ENCODE results near the gene ETF1.
A peak's percentile ranks its signal among the peaks of the same experiment; 100 is the strongest.
"Not testable (repeated sequence)": the region's sequence is repeated elsewhere in the genome, so short reads cannot be mapped to it uniquely, and the experiment has no call there.

The ETF1 gene

GRCh38 chr5:138529812-138530211 lies 13.2 kb downstream of the ETF1 start:
- DNase-seq (ENCODE audit: low read depth in 2 of 2), result no peak

GRCh38 chr5:138528744-138529469 lies 14.1 kb downstream of the ETF1 start:
- DNase-seq (ENCODE audit: low read depth in 2 of 2), result no peak

- no peak for DNase-seq (ENCODE audit: low read depth in 2 of 2)
These were observed 14.8 kb downstream of the ETF1 start for GRCh38 chr5:138528208-138528607.

- DNase-seq (ENCODE audit: low read depth in 2 of 2), result no peak
These were observed 15.9 kb downstream of the ETF1 start for GRCh38 chr5:138527170-138527569.

- no peak for DNase-seq (ENCODE audit: low read depth in 2 of 2)
These were observed 19.6 kb downstream of the ETF1 start for GRCh38 chr5:138523406-138523805.

- DNase-seq (ENCODE audit: low read depth in 2 of 2), result no peak
These were observed 22.1 kb downstream of the ETF1 start for GRCh38 chr5:138520971-138521370.

GRCh38 chr5:138517437-138517836 lies 25.6 kb downstream of the ETF1 start:
- no peak for DNase-seq (ENCODE audit: low read depth in 2 of 2)

- no peak for DNase-seq (ENCODE audit: low read depth in 2 of 2)
These were observed 27.3 kb downstream of the ETF1 start for GRCh38 chr5:138515556-138516245.

GRCh38 chr5:138514021-138514420 lies 29.0 kb downstream of the ETF1 start:
- no peak for DNase-seq (ENCODE audit: low read depth in 2 of 2)

- DNase-seq (ENCODE audit: low read depth in 2 of 2), result no peak
These were observed 34.1 kb downstream of the ETF1 start for GRCh38 chr5:138508958-138509357.

GRCh38 chr5:138507485-138507884 lies 35.6 kb downstream of the ETF1 start:
- DNase-seq (ENCODE audit: low read depth in 2 of 2), result not testable (repeated sequence)

- DNase-seq (ENCODE audit: low read depth in 2 of 2), result no peak
These were observed 36.4 kb downstream of the ETF1 start for GRCh38 chr5:138506370-138507306.

GRCh38 chr5:138504799-138505198 lies 38.2 kb downstream of the ETF1 start:
- no peak for DNase-seq (ENCODE audit: low read depth in 2 of 2)

GRCh38 chr5:138503487-138504270 lies 39.4 kb downstream of the ETF1 start:
- DNase-seq (ENCODE audit: low read depth in 2 of 2), result peak in 1 of 2 experiments; percentile 22

- no peak for DNase-seq (ENCODE audit: low read depth in 2 of 2)
These were observed 40.5 kb downstream of the ETF1 start for GRCh38 chr5:138502521-138502920.

GRCh38 chr5:138502121-138502520 lies 40.9 kb downstream of the ETF1 start:
- DNase-seq (ENCODE audit: low read depth in 2 of 2), result no peak

- no peak for DNase-seq (ENCODE audit: low read depth in 2 of 2)
These were observed 44.7 kb downstream of the ETF1 start for GRCh38 chr5:138498376-138498775.

GRCh38 chr5:138495351-138495750 lies 47.7 kb downstream of the ETF1 start:
- no peak for DNase-seq (ENCODE audit: low read depth in 2 of 2)

- no peak for DNase-seq (ENCODE audit: low read depth in 2 of 2)
These were observed 50.4 kb downstream of the ETF1 start for GRCh38 chr5:138492560-138493045.

- DNase-seq (ENCODE audit: low read depth in 2 of 2), result peak; percentile 76 to 84
These were observed 51.1 kb downstream of the ETF1 start for GRCh38 chr5:138491669-138492559.
